HG03280 (cell line): ENCODE measurements around the gene SLITRK5.

Experiments used
- ATAC-seq: cut with Tn5 transposase; IDR thresholded peaks from one replicate; pipeline ENCODE4 v1.9.1; 2021; ENCODE audit warnings: mild to moderate bottlenecking, moderate library complexity; ENCODE audit not compliant: unreplicated experiment

The SLITRK5 gene

GRCh38 chr13:87671031-87671752 lies at the start of gene SLITRK5:
Gene SLITRK5 (plus strand): TSS chr13:87671371. CDS start chr13:87675389, 4,018 bp downstream.
- ATAC-seq: peak; percentile 80

GRCh38 chr13:87622971-87623370 lies 48.2 kb upstream of the SLITRK5 start:
- ATAC-seq: no peak

- no peak for ATAC-seq
These were observed 14.9 kb upstream of the SLITRK5 start for GRCh38 chr13:87656306-87656705.

DNA sequence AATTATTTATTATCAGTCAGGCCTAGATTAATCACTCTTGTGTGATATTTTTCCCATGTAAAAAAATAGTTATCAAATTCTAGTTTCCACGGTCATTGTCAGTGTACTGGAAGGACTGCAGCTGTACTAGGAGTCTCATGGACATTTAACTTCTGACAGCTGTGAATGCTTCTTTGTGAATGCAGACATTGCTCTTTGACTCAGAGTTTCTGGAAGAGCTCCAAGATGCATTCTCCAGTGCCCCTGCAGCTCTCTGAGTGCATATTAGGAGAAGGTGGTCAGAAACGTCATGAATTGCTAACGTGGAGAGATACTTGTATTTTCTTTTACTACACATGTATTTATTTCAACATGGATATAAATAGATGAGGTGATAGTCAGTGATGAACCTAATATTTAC lies 9.7 kb upstream of the SLITRK5 start:
- no peak for ATAC-seq

DNA sequence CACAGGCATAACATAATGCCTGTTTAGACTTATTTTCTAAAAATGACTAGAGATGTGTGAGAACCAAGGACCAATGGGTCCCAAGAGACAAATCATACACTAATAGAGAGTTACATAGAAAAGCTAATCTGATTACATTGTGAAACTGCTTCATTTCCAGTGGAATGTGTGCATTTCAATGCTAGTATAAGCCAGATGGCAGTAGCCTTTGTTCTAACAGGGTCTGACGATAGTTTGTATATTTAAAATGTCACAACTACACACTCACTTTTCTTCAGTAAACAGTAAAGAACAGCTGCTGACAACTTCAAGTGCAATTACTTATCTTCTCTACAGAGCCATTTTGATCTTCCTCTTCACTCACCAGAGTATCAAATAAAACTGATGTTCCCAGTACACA lies 4.3 kb upstream of the SLITRK5 start:
- ATAC-seq: no peak

DNA sequence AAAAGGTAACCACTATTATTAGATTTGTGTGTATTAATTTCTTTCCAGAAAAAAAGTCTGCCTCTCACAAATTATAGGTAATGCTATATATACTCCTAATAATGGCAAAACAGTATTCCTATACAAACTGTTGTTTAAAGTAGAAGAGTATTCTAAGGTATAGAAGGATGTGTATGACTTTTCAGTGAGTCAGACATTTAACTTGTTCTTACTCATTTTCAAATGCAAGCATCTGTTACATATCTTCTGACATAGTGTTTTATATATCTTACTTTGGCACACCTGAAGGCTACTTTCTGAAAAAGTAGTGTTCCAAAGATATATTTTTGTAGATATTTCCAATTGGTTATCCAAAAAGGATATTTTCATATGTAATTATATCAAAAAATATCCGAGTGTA lies 3.5 kb upstream of the SLITRK5 start:
- ATAC-seq: no peak

DNA sequence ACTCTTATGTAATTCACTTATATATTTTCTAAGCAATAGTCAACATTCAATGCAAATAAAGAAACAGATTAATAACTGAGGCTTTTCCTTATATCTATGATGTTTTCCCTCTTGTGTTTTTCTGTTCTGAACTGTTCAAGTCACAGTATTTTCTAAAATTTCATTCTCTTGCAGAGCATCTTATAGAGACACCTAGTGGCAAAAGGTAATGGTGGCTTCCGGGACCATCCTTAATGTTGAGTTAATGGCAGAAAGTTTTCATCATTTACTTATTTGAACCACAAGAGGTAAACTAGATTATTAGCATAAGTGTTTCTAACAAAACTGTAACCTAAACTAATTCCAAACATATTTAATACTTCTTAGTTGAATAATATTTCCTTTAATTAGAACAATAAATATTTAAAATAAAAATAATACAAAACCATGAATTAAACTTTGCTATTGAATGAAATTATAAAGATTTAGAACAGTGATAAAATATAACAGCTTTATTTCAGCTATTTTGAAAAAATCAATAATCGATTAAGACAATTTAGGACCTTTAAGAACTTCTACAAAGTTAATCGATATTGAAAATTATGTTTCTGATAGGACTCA lies 1.7 kb upstream of the SLITRK5 start:
- ATAC-seq: no peak

- no peak for ATAC-seq
These were observed 808 bp downstream of the SLITRK5 start for GRCh38 chr13:87671753-87672605.

DNA sequence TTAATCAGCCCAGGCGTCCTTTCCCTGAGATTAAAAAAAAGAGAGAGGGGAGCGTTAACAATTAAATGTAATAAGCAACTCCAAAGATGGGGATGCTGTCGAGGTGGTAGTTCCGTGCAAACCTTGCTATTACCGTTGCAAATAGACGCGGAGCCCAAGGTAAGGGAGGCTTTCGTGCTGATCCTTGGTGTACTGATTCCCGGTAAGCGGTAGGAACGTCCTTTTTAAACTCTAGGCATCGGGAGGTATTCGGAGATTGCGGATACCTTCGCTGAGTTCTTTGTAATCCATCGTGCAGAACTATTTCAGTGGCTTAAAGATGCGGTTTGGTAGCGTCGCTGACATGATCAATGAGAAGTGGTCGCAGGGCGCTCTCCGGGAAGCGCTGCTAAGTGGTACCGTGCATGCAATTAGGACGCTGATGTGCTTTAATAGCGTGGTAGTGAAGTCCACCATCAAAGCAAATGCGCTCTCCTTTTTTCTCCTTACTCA lies 3.1 kb downstream of the SLITRK5 start:
- no peak for ATAC-seq

- no peak for ATAC-seq
These were observed 4.7 kb downstream of the SLITRK5 start for GRCh38 chr13:87675851-87676250.

- no peak for ATAC-seq
These were observed 5.3 kb downstream of the SLITRK5 start for GRCh38 chr13:87676254-87677042.

DNA sequence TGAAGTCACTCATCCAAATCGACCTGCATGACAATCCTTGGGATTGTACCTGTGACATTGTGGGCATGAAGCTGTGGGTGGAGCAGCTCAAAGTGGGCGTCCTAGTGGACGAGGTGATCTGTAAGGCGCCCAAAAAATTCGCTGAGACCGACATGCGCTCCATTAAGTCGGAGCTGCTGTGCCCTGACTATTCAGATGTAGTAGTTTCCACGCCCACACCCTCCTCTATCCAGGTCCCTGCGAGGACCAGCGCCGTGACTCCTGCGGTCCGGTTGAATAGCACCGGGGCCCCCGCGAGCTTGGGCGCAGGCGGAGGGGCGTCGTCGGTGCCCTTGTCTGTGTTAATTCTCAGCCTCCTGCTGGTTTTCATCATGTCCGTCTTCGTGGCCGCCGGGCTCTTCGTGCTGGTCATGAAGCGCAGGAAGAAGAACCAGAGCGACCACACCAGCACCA lies 5.9 kb downstream of the SLITRK5 start:
- ATAC-seq: no peak

- ATAC-seq: no peak
These were observed 6.6 kb downstream of the SLITRK5 start for GRCh38 chr13:87677496-87678371.

DNA sequence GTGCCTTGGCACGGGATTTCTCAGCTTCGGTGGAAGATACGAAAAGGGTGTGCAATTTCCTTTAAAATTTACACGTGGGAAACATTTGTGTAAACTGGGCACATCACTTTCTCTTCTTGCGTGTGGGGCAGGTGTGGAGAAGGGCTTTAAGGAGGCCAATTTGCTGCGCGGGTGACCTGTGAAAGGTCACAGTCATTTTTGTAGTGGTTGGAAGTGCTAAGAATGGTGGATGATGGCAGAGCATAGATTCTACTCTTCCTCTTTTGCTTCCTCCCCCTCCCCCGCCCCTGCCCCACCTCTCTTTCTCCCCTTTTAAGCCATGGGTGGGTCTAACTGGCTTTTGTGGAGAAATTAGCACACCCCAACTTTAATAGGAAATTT lies 7.2 kb downstream of the SLITRK5 start:
- ATAC-seq: no peak

DNA sequence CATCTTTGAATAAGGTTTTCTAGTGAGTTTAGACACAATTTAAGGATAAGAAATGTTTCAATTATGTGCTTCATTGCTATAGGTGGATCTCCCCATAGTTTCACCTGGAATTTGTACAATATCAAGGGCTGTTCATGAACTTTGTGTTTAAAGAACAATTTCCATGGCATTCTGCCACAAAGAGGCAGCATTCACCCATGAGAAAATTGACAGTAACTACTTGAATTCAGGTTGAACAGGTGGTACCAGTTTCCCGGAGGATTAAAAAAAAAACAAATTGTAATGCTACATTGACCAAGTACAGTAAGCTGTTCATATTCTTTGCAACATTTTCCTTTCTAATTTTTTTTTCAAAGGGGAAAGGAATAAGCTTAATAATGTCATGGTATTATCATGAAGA lies 9.1 kb downstream of the SLITRK5 start:
- ATAC-seq: no peak

- no peak for ATAC-seq
These were observed 13.9 kb downstream of the SLITRK5 start for GRCh38 chr13:87684850-87685742.

DNA sequence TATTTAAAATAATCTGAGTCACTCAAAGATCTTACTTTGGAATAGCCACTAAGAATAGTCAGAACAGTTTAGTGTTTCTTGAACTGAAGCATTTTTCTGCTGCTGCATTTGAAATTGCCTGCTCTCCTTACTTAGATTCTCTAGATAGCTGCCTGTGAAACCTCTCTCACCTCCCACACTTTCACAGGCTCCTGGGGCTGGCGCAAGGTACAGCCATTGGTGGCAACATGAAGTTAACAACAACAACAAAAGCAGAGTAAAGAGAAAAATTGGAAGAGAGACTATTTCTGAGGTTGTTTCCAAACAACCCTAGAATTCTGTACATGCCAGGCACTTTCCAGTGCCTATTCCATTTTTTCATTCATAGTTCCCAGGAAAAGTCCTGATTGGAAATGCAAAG lies 25.3 kb downstream of the SLITRK5 start:
- ATAC-seq: no peak

DNA sequence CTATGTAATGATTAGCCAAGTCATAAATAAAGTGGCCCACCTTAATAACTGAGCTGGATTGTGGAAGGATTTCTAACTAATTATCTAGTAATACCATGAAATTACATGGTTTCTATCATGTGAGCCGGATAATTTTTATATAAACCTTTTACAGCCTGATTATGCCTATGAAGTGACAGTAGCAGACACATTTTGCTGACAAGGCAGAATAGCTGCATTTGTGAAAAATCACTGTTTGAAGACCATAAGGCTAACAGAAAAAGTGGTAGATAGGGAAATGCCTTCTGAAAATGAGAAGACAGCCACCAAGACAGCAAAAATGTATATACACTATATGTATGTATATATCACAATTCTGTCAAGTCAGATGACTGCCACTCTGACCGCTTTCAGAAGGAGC lies 27.1 kb downstream of the SLITRK5 start:
- ATAC-seq: no peak

DNA sequence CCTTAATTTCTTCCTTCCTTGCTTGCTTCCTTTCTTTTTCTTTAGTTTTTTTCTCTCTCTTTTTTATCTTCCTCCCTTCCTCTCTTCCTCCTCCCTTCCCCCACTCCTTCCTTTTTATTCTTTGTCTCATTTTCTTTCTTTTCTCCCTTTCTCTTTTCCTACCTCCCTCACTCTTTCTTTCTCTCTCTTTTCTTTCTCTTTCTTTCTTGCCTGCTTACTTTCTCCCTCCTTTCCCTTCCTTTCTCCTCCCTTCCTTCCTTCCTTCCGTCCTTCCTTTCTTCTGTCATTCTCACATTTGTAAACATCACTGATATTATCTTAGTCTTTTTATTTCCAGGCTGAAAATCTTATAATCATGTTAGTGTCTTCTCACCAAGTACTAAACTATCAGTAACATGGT lies 38.8 kb downstream of the SLITRK5 start:
- ATAC-seq: no peak
